ENCODE results near the gene CDK11B. TPM values are rescaled to one million over a fixed set of nuclear protein-coding genes. Genes with fewer than 3 reads are reported as not detected.

The CDK11B gene
- total RNA-seq, 4 donors from 2014 or later = 12.6 to 31.8 (median 24.7) TPM

GRCh38 chr1:1630965-1631781 is 27.6 kb downstream of the CDK11B start:
- peak overlapping the region in 2 of 4 donors; percentile 35 to 38 for H3K4me3 ChIP-seq
- 4 to 9% methylated on average over 20 to 25 of the region's 79 CpGs for WGBS, 2 donors
- DNase-seq (ENCODE audit: low spot score in 2 of 2) = peak in 1 of 2 donors; percentile 36
- peak overlapping the region in 2 of 4 donors; percentile 72 to 80 for H3K27ac ChIP-seq
- peaks cover 0 to 27% of the 10 kb centered on the region in 2 donors for H3K27me3 ChIP-seq
- no peaks in the 10 kb centered on the region for H3K9me3 ChIP-seq
- H3K4me1 ChIP-seq = peaks cover 0 to 23% (median 8%) of the 10 kb centered on the region in 4 donors
- peaks cover 0 to 39% (median 4%) of the 10 kb centered on the region in 3 donors for H3K36me3 ChIP-seq
- TF ChIP-seq CTCF (IDR thresholded peaks at IDR 0.05) (no peak), EP300 (IDR thresholded peaks at IDR 0.05) (peak in 1 of 2 donors; percentile 19)

GRCh38 chr1:1630191-1630964 is 28.4 kb downstream of the CDK11B start:
- H3K4me1 ChIP-seq = peaks cover 0 to 23% (median 8%) of the 10 kb centered on the region in 4 donors
- H3K27me3 ChIP-seq = peaks cover 0 to 27% of the 10 kb centered on the region in 2 donors
- H3K27ac ChIP-seq = peak overlapping the region in 2 of 4 donors; percentile 72 to 80
- H3K9me3 ChIP-seq = no peaks in the 10 kb centered on the region
- peaks cover 0 to 46% (median 4%) of the 10 kb centered on the region in 3 donors for H3K36me3 ChIP-seq
- 38 to 43% methylated on average over 21 to 35 of the region's 81 CpGs for WGBS, 2 donors
- TF ChIP-seq CTCF (IDR thresholded peaks at IDR 0.05) (no peak), EP300 (IDR thresholded peaks at IDR 0.05) (no peak), POLR2A (IDR thresholded peaks at IDR 0.05) (no peak)
- peak; percentile 34 to 40 for DNase-seq (ENCODE audit: low spot score in 2 of 2)
- peak overlapping the region in 2 of 4 donors; percentile 35 to 38 for H3K4me3 ChIP-seq

GRCh38 chr1:1629430-1630190 is 29.2 kb downstream of the CDK11B start:
- no peak for DNase-seq (ENCODE audit: low spot score in 2 of 2)
- TF ChIP-seq EP300 (IDR thresholded peaks at IDR 0.05) (no peak), POLR2A (IDR thresholded peaks at IDR 0.05) (no peak), CTCF (IDR thresholded peaks at IDR 0.05) (no peak)
- H3K4me3 ChIP-seq = peak overlapping the region in 1 of 4 donors; percentile 43
- H3K27me3 ChIP-seq = peaks cover 0 to 27% of the 10 kb centered on the region in 2 donors
- 57 to 75% methylated on average over 32 to 36 of the region's 48 CpGs for WGBS, 2 donors
- peaks cover 0 to 23% (median 8%) of the 10 kb centered on the region in 4 donors for H3K4me1 ChIP-seq
- H3K36me3 ChIP-seq = peaks cover 0 to 54% (median 4%) of the 10 kb centered on the region in 3 donors
- H3K9me3 ChIP-seq = no peaks in the 10 kb centered on the region
- peak overlapping the region in 1 of 4 donors; percentile 80 for H3K27ac ChIP-seq

- WGBS, 2 donors = 62 to 90% methylated on average over 6 to 42 of the region's 53 CpGs
- TF ChIP-seq POLR2A (IDR thresholded peaks at IDR 0.05) (no peak), CTCF (IDR thresholded peaks at IDR 0.05) (no peak), EP300 (IDR thresholded peaks at IDR 0.05) (no peak)
- DNase-seq (ENCODE audit: low spot score in 2 of 2) = no peak
- Histone ChIP-seq H3K27ac (peak overlapping the region in 1 of 4 donors; percentile 48), H3K4me3 (peak overlapping the region in 1 of 4 donors; percentile 43), H3K9me3 (no peaks in the 10 kb centered on the region), H3K27me3 (peaks cover 0 to 27% of the 10 kb centered on the region in 2 donors), H3K36me3 (peaks cover 0 to 61% (median 4%) of the 10 kb centered on the region in 3 donors), H3K4me1 (peaks cover 0 to 23% (median 8%) of the 10 kb centered on the region in 4 donors)
Measured at GRCh38 chr1:1628754-1629429, 29.9 kb downstream of the CDK11B start.

All from tibial nerve (tissue), 4 donors.